ENCODE data around the gene CCDC83.
"Not testable (repeated sequence)": the region's sequence is repeated elsewhere in the genome, so short reads cannot be mapped to it uniquely, and the experiment has no call there.

Gene CCDC83

GRCh38 chr11:85889108-85889507 is 33.9 kb downstream of the CCDC83 start:
- no peak for ATAC-seq

GRCh38 chr11:85889676-85890579 is 34.7 kb downstream of the CCDC83 start:
- ATAC-seq (no peak), DNase-seq (no peak)

More at GRCh38 chr11:85889108-85889507, 33.9 kb downstream of the CCDC83 start:
- no peak for DNase-seq

- no peak for ATAC-seq
- DNase-seq = no peak
These were observed 38.2 kb downstream of the CCDC83 start for GRCh38 chr11:85893395-85893794.

DNA sequence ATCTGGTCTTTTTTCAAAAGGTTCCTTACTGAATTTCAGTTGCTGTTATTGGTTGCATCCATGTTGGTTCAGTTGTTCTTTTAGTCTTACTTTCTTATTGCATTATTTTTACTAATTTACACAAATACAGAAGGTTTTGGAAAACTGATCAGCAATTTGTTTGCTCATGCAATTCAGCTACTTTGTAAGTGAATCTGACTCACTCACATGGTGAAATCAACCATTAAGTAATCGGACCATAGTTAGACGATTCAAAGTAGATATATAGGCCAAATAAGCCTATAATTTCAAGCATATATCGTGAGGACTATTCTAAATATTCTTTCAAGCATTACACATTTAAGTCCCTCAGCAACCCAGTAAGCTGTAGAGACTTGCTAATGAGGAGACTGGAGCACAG is 41.7 kb downstream of the CCDC83 start:
- no peak for DNase-seq
- ATAC-seq = no peak

DNA sequence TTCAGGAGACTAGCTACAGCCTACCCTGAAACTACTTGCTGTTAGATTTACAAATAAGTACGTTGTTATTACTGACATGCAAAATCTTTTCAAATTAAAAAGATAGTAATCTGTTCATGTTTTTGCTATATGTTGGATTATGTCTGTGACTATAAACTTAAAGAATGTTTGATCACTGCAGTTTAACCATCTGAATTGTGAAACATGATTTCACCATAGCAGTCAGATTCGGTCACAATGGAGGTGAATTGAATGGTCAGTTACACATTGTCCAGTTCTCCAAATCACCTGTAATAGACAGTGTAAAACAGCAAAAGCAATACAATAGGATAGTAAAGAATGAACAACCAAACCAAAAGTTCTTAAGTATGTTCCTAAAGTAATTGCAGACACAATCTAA is 43.3 kb downstream of the CCDC83 start:
- no peak for ATAC-seq
- no peak for DNase-seq

DNA sequence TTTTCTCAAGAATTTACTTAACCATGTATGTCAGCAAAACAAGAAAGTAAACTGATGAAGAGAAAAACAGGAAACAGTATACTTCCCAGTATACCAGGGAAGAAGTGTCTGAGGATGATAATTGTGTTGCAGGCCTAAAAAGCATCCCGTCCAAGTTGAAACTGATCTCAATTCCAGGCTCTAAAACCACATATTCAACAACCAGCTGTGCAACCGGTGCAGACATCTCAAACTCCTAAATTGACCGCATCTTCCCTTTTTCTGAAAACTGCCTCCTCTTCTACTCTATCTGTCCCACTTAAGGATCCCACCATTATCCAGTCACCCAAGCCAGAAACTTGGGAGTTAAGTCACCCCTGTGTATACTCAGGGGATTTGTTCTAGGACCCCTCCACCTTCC is 47.2 kb downstream of the CCDC83 start:
- DNase-seq (no peak), ATAC-seq (no peak)

- DNase-seq = no peak
- ATAC-seq = no peak
These were observed 48.2 kb downstream of the CCDC83 start for GRCh38 chr11:85903406-85903805.

- DNase-seq (no peak), ATAC-seq (no peak)
These were observed 48.6 kb downstream of the CCDC83 start for GRCh38 chr11:85903811-85904210.

- ATAC-seq (no peak), DNase-seq (no peak)
These were observed 57.2 kb downstream of the CCDC83 start for GRCh38 chr11:85912414-85912813.

DNA sequence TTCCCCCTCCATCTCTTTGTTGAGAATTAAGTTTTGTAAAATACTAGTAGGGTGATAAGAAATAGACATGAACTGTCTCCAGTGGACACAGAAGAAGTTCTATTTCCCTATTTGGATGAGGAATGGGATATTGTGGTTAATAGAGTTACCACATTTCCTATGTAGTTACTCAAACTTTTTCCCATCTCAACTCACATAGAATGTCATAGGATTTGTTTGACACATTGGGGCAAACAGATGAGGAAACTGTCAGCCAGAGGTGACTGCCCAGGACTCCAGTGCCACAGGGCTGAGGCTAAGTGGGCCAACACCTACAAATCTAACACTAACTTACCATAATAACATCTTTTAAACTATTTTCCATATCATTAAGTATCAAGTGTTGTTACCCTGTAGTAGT is 58.3 kb downstream of the CCDC83 start:
- DNase-seq (no peak), ATAC-seq (no peak)

- no peak for ATAC-seq
These were observed 59.2 kb downstream of the CCDC83 start for GRCh38 chr11:85914425-85914824.

GRCh38 chr11:85918910-85919794 is 64.0 kb downstream of the CCDC83 start:
- DNase-seq (no peak), ATAC-seq (no peak)

More at GRCh38 chr11:85914425-85914824, 59.2 kb downstream of the CCDC83 start:
- no peak for DNase-seq

DNA sequence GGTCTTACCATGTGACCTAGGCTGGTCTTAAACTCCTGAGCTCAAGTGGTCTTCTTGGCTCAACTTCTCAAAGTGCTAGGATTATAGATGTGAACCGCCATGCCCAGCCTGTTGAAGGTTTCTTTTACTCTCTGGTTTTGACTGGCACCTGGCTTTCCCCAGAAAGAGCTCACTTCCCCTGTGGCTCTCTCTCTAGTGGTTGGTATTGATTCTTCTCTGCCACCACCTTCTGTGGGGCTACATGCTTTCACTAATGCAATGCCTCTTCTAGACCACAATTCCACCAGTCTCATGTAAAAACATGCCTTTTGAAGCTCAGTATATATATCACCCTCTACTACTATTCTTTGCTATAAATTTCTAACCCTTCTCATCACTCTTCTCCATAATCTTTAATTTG is 67.2 kb downstream of the CCDC83 start:
- DNase-seq (no peak), ATAC-seq (peak; percentile 59)

DNA sequence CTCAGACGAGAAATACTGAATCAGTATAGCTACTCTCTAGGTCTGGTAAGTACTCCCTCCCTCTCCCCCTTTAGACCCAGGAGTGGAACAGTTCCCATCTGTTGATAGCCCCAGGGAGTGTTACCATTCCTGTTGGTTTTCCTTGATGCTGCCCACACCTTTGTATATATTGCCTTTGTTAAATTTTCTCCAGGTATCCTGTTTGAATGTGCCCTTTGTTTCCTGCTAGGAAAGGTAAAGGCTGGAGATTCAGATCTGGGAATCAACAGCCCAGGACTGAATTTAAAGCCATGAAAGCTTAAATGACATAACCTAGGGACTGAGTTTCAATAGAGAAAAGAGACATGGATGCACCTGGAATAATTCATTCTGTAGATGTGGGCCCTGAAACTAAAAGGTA is 68.3 kb downstream of the CCDC83 start:
- ATAC-seq (no peak), DNase-seq (no peak)

DNA sequence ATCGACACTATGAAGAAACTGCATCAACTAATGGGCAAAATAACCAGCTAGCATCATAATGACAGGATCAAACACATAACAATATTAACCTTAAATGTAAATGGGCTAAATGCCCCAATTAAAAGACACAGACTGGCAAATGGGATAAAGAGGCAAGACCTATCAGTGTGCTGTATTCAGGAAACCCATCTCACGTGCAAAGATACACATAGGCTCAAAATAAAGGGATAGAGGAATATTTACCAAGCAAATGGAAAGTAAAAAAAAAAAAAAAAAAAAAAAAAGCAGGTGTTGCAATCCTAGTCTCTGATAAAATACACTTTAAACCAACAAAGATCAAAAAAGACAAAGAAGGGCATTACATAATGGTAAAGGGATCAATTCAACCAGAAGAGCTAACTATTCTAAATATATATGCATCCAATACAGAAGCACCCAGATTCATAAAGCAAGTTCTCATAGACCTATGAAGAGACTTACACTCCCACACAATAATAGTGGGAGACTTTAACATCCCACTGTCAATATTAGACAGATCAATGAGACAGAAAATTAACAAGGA is 71.6 kb downstream of the CCDC83 start:
- not testable (repeated sequence) for ATAC-seq, DNase-seq

GRCh38 chr11:85930879-85931366 is 75.7 kb downstream of the CCDC83 start:
- no peak for DNase-seq
- no peak for ATAC-seq

- DNase-seq (no peak), ATAC-seq (no peak)
These were observed 79.5 kb downstream of the CCDC83 start for GRCh38 chr11:85934596-85935169.

DNA sequence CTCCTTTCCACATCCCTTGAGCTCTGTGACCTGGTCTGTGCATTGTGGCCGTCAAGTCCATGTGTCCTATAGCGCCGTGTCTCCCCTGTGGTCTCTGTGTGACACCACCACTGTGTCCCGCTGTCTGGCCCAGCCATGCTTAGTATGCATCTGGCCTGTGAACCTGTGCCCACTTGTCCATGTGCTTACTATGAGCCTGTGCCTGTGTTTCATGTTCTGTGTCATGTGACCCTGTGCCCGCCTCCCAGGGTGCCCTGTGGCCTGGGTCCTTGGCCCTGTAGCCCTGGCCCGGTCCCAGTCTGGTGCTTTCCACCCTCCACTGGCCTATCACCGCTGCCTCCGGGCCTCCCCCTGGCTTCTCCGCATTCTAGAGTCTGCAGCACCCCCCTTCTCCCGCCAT is 80.6 kb downstream of the CCDC83 start:
- no peak for ATAC-seq
- DNase-seq = no peak

GRCh38 chr11:85937835-85938234 is 82.7 kb downstream of the CCDC83 start:
- DNase-seq (no peak), ATAC-seq (no peak)

DNA sequence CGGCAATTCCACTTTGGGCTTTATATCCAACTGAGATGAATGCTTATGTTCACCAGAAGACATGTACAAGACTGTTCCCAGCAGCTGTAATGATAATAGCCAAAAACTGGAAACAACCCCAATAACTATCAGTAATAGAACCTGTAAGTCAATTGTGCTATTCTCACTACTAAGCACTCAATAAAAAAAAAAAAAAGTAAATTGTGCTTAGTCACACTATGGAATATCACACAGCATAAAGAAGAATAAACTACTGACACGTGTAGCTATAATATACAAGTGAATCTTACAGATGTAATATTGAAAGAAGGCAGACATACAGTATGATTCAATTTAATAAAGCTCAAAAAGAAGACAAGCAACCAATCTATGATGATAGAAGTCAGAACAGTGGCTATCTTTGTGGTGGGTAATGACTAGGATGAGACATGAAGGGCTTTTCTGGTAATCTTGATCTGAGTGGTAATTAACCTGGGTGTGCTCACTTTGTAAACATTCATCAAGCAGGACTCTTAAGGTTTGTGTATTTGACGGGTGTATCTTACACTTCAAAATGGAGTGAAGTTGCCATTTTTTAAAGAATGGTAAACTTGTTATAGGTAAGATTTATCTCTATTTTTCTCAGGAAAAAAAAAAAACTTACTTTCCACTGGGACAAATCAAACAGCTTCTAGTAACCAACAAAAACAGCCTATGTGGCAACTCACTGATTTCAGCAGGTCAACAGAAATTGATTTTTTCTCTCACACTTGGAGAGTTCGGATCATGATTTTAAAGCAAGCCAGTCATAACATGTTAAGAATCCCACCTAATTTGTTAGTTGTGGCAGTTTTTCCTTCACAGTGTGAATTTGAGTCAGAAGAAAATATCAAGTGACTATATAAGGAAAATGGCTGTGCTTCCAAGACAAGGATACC is 84.2 kb downstream of the CCDC83 start:
- ATAC-seq (peak; percentile 39), DNase-seq (no peak)

DNA sequence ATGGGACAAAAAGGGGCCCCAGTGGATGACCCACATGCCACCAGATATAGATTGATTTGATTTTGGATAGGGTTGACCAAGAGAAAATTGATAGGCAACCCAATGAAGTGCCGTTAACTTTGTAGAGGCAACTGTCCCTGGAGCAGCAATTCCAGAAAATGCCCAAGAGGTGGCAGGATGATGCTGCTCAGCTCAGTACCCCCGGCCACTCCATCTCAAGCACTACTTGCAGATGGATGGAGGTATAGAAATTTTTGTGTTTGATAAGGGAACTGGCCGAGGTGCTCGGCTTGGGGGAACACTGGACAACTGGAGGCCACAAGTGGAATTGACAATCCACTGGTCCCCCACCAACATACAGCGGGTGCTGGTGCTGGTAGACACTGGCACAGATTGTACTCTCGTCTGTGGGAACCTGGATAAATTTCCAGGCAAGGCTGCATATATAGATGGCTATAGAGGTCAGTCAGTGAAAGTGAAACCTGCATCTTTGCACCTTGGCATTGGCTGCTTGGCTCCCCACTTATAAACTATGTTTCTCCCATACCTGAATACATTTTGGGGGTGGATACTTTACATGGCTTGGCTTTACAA is 86.3 kb downstream of the CCDC83 start:
- ATAC-seq (peak; percentile 60), DNase-seq (peak; percentile 46)
